Activated naive CD4-positive, alpha-beta T cell treated with anti-CD3 and anti-CD28 coated beads, Interleukin-2, amount 50 U/mL, for 16 hours (primary cell): ENCODE results near the gene ZNF724.

ENCODE experiments used
- DNase-seq: peaks from one replicate; pipeline ENCODE4 v3.0.0-alpha.2; 2020

ZNF724 gene

GRCh38 chr19:23222998-23223652 lies 27.1 kb downstream of the ZNF724 start:
- DNase-seq = no peak

DNA sequence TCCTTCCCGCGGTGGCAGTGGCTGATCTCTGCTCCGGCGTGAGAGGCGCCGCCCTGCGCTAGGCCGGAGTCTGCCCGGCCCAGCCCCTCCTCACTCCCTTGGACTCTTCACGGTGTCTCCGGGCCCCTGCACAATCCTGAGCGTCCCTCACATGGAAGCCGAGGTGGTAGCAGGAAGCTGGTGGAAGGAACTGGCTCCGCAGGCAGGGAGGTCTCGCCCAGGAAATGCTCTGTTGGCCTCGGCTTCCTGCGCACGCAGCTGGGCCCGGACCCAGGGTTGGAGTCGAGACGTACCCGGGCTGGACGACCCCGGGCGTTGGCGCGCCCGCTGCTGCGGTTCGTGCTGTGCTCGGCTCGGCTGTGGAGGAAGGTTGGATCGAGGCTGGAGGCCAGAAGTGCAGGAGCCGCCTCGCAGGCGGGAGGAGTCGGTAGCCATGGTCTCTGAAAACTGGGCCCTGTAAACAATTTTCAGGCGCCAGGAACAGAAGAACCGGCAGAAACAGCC lies 46.3 kb downstream of the ZNF724 start:
- DNase-seq = no peak

GRCh38 chr19:23190341-23190740 lies 59.9 kb downstream of the ZNF724 start:
- no peak for DNase-seq

DNA sequence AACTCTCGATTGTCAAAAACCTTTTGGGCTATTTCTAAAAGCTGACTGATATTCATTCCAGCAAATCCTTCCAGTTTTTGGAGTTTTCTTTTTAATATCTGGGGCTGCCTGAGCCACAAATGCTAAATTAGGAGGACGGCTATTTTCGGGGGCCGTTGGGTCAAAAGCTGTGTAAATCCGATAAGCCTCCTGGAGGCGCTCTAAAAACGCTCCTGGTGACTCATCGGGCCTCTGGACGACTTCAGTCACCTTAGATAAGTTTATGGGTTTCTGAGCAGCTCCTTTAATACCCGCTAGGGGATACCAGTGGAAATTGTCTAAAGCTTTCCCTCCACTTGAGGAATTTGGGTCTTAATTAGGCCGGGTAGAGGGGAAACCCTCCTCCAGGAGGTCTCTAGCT lies 66.9 kb downstream of the ZNF724 start:
- DNase-seq = no peak
